Muscle layer of colon (tissue), 2 donors: ENCODE results near the gene PDSS1.
"Not testable (repeated sequence)": the region's sequence is repeated elsewhere in the genome, so short reads cannot be mapped to it uniquely, and the experiment has no call there.

ENCODE experiments used
- H3K27ac ChIP-seq: one replicate; pipeline ENCODE4 v1.7.0; 2013; ENCODE audit warnings: low read depth, mild to moderate bottlenecking, low read length, moderate library complexity
- H3K27me3 ChIP-seq, 2 donors: one replicate each; pipeline ENCODE4 v1.7.0; 2013; ENCODE audit warnings: low read length in 2 of 2, mild to moderate bottlenecking in 2 of 2; ENCODE audit not compliant: insufficient read depth in 2 of 2, control insufficient read depth in 1 of 2
- H3K36me3 ChIP-seq: one replicate; pipeline ENCODE4 v1.7.0; 2013; ENCODE audit warnings: mild to moderate bottlenecking, low read length; ENCODE audit not compliant: insufficient read depth
- H3K4me1 ChIP-seq: one replicate; pipeline ENCODE4 v1.7.0; 2013; ENCODE audit warnings: mild to moderate bottlenecking, low read length; ENCODE audit not compliant: insufficient read depth
- H3K4me3 ChIP-seq, 2 donors: one replicate each; pipeline ENCODE4 v1.7.0; 2013; ENCODE audit warnings: low read length in 2 of 2, low read depth in 1 of 2, mild to moderate bottlenecking in 1 of 2, moderate library complexity in 1 of 2
- H3K9ac ChIP-seq: one replicate; pipeline ENCODE4 v1.7.0; 2013; ENCODE audit warnings: low read length
- H3K9me3 ChIP-seq: one replicate; pipeline ENCODE4 v1.7.0; 2013; ENCODE audit warnings: mild to moderate bottlenecking, low read length
- donor health status: abdominal sarcoma.
- donor health status: Adenocarcinoma of cecum.

The PDSS1 gene

DNA sequence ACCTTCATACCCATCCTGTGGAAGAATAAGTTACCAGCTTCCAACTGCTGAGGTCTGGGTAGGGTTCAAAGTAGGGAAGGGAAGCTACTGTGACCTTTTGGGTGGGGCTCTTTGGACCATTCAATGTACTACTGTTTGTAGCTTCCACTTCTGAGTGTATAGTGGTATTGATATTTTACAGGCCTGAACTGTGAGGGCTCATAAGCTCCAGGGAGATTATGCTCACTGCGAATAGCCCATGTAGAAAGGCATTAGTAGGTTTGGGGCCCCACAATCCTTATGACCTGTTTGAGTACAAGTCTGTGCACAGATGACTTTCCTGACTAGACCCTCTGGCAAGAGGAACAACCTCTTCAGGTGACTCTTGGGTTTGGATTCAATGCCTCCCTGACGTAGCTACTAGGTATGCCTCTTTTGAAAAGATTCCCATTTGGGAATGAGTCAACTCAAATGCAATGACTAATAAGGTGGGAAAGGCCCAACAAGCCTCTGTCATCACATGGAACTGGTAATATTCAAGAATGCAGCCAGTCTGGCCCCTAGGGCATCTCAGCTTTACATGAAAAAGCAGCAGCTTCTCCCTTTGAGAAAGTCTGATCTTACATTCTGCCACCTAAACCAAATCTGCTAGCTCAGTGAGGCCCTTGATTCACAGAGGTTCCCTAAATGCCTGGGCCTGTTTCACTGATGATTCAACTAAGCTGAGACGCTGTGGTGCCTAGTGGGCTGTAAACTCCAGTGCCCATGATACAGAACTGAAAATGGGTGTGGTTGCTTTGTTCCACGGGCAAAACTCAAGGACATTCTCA lies 83.5 kb downstream of the PDSS1 start:
- peaks cover 19% of the 10 kb centered on the region for H3K4me1 ChIP-seq
- H3K27ac ChIP-seq = no peak overlapping the region
- no peaks in the 10 kb centered on the region for H3K36me3 ChIP-seq
- H3K4me3 ChIP-seq = no peak overlapping the region
- no peak overlapping the region for H3K9ac ChIP-seq
- H3K27me3 ChIP-seq = no peaks in the 10 kb centered on the region
- H3K9me3 ChIP-seq = no peaks in the 10 kb centered on the region

DNA sequence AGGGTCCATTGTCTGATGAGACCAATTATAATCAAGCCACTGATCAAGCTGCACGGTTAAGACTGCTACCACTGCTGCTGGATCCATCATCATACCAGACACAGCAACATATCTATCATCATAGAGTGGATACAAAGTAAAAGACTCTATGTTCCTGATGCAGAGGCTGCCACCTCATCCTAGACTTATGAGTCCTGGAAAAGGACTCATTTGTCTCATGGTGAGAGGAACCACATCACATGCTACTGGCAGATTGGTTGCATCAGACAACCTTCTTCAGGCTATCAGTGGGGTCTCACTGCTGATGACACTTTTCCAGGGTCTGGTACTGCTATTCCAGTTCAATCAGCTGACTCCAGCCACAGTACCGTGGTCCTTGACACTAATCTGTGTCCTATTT lies 84.3 kb downstream of the PDSS1 start:
- Histone ChIP-seq H3K27ac (no peak overlapping the region), H3K9me3 (no peaks in the 10 kb centered on the region), H3K4me1 (peaks cover 19% of the 10 kb centered on the region), H3K36me3 (no peaks in the 10 kb centered on the region), H3K27me3 (no peaks in the 10 kb centered on the region), H3K4me3 (no peak overlapping the region), H3K9ac (no peak overlapping the region)

DNA sequence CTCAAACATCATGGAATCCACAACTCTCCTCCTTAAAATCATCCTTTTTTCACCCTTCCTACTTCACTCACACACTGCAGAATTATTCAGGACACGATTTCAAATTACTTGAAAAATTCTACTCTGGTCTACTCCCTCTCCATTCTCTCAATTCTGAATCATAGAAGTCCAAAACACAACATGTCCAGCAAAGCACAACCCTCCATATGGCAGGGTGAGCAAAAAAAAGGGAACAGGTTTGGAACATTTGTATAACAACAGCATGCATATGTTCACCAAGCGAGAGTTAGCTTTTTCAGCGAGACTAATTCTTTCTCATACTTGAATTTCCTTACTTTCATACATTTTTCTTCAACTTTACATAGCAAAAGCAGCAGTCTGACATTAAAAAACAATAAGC lies 89.9 kb downstream of the PDSS1 start:
- H3K4me1 ChIP-seq = peaks cover 7% of the 10 kb centered on the region
- no peaks in the 10 kb centered on the region for H3K36me3 ChIP-seq
- no peaks in the 10 kb centered on the region for H3K9me3 ChIP-seq
- H3K27ac ChIP-seq = no peak overlapping the region
- no peak overlapping the region for H3K9ac ChIP-seq
- no peak overlapping the region for H3K4me3 ChIP-seq
- no peaks in the 10 kb centered on the region for H3K27me3 ChIP-seq

DNA sequence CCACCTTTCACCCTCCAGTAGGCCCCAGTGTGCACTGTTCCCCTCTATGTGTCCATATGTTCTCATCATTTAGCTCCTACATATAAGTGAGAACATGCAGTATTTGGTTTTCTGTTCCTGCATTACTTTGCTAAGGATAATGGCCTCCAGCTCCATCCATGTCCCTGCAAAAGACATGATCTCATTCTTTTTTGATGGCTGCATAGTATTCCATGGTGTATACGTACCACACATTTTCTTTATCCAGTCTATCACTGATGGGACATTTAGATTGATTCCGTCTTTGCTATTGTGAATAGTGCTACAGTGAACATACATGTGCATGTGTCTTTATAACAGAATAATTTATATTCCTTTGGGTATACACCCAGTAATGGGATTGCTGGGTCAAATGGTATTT lies 92.3 kb downstream of the PDSS1 start:
- H3K27ac ChIP-seq, H3K4me3 ChIP-seq, H3K36me3 ChIP-seq, H3K9me3 ChIP-seq, H3K9ac ChIP-seq, H3K27me3 ChIP-seq: not testable (repeated sequence)
- peaks cover 13% of the 10 kb centered on the region for H3K4me1 ChIP-seq

DNA sequence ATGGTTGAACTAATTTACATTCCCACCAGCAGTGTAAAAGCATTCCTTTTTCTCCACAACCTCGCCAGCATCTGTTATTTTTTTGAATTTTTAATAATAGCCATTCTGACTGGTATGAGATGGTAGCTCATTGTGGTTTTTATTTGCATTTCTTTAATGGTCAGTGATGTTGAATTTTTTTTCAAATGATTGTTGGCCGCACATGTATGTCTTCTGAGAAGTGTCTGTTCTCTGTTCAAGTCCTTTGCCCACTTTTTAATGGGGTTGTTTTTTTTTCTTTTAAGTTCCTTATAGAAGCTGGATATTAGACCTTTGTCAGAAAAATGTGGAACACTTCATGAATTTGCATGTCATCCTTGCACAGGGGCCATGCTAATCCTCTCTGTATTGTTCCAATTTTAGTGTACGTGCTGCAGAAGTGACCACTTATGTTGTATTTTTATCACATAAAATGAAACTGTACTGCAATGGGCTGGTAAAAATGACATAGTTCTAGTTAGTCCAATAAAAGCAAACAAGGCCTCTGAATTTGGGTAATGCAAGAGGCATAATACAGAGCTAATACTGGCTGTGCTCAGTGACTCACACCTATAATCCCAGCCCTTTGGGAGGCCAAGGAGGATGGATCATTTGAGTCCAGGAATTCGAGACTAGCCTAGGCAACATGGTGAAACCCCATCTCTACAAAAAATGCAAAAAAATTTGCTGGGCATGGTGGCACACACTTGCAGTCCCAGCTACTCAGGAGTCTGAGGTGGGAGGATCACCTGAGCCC lies 92.9 kb downstream of the PDSS1 start:
- Histone ChIP-seq H3K9ac (no peak overlapping the region), H3K36me3 (no peaks in the 10 kb centered on the region)

DNA sequence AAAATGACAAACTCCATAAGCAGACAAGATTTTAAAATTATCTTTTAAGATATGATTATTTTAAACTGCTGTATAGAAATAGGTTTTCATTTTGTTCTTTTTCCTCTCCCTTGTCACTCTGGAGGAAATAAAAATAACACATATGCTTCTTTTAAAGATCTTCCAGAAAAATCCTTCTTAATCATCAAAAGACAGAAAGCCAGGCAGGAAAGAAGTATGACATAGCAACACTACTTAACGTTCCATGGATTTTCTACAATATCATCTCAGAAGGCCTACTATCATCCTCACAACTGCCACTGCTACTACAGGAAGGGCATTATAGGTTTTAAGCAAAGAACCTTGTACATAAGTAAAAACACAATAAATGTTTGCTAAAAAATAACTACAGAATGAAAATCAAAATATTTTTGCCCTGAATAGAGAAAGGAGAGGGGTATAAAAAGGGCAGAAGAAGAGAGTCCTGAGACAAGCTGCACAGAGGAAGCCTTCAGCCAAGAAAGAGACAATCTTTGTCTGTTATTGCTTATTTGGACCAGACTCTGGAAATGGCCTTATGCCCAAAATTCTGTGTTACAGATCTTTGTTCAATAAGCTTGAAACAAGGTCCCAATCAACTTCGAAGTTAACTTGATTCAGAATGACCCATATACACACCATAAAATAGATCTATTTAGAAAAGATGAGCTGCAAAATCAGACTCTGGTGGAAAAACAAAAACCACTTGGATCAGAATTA lies 95.4 kb downstream of the PDSS1 start:
- peaks cover 9% of the 10 kb centered on the region for H3K4me1 ChIP-seq
- no peak overlapping the region for H3K27ac ChIP-seq
- H3K4me3 ChIP-seq = no peak overlapping the region
- H3K9me3 ChIP-seq = no peaks in the 10 kb centered on the region
- no peaks in the 10 kb centered on the region for H3K27me3 ChIP-seq
- no peak overlapping the region for H3K9ac ChIP-seq
- no peaks in the 10 kb centered on the region for H3K36me3 ChIP-seq

More for the DNA sequence above, 92.9 kb downstream of the PDSS1 start:
- Histone ChIP-seq H3K27ac (no peak overlapping the region), H3K4me3 (no peak overlapping the region), H3K4me1 (peaks cover 9% of the 10 kb centered on the region), H3K27me3 (no peaks in the 10 kb centered on the region), H3K9me3 (no peaks in the 10 kb centered on the region)
